AG04450 (cell line): ENCODE results near the gene COX7A2. TPM values are rescaled to one million over a fixed set of nuclear protein-coding genes. Genes with fewer than 3 reads are reported as not detected.

ENCODE experiments used
- CTCF ChIA-PET: fragments of 300-600, 350-600 bp; formaldehyde crosslinking; extraction: SDS; loops from one replicate; lab custom pipeline; 2022; ENCODE audit warnings: antibody characterized with exemption, inconsistent platforms; lab: Charles Lee
- POLR2A ChIA-PET: fragments of 350-600 bp; formaldehyde crosslinking; extraction: SDS; loops from one replicate; lab custom pipeline; 2021; ENCODE audit warnings: antibody characterized with exemption, inconsistent platforms; lab: Yijun Ruan, JAX
- DNase-seq: peaks from one replicate; pipeline ENCODE4 v3.0.0-alpha.2; 2011; ENCODE audit warnings: low read depth, low spot score
- H3K27ac ChIP-seq: one replicate; pipeline ENCODE4 v1.5.1; 2012; ENCODE audit warnings: low read depth, low read length, control low read depth
- H3K27me3 ChIP-seq: one replicate; pipeline ENCODE4 v1.6.0; 2012; ENCODE audit warnings: low read length; ENCODE audit not compliant: control insufficient read depth, insufficient read depth
- H3K4me3 ChIP-seq: 2 replicates; pipeline ENCODE4 v1.5.1; 2011; ENCODE audit warnings: mild to moderate bottlenecking, low read depth, low read length, control low read depth
- H3K9me3 ChIP-seq: 2 replicates; pipeline ENCODE4 v1.5.1; 2012; ENCODE audit warnings: low read length; ENCODE audit not compliant: control insufficient read depth, insufficient read depth
- polyA plus RNA-seq: library from polyadenylated mRNA; depleted of rRNA; stranded (reverse); fragments of >200 nt; gene quantifications from 2 replicates; pipeline ENCODE4 v1.2.3, GENCODE V29; 2011
- TF ChIP-seq, protein P1 (sequence below): IDR thresholded peaks from 2 replicates; pipeline ENCODE4 v1.5.1; 2011; ENCODE audit warnings: low read depth, low read length, control low read depth, inconsistent platforms

Gene COX7A2
- polyA plus RNA-seq, 1 experiment: 263 TPM

DNA sequence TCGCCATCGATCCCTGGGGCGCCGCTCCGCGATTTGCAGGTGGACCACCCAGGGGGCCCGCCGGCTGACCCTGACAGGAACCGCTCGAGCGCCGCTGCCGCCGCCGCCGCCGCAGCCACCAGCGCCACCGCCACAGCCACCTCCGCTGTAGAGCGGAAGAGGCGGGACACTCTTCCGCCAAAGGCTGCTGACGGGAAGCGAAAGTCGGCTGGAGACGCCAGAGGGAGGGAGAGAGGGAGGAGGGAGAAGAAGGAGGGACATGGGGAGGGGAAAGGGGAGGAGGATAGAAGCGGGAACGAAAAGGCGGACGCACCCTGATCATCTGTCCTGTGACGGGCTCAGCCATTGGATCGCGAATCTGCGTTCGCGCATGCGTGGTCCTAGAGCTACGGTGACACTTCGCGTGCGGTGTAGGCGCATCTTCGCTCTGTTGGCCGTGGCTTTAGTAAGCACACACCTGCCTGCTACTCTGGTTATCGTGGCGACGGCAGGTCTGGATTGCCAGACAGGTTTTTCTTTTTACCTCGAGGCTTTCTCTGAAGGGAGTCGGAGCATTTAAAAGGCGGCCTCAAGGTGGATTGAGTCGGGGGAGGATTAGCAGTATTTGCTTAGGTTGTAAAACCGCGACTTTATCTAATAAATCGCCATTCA is 41.2 kb upstream of the COX7A2 start, which contains the start of gene TMEM30A:
TSS of gene TMEM30A (minus strand) at position 161 of the 651 bp plus-strand sequence. CDS start at position 7, 154 bp downstream.
- TF ChIP-seq, protein P1, sequence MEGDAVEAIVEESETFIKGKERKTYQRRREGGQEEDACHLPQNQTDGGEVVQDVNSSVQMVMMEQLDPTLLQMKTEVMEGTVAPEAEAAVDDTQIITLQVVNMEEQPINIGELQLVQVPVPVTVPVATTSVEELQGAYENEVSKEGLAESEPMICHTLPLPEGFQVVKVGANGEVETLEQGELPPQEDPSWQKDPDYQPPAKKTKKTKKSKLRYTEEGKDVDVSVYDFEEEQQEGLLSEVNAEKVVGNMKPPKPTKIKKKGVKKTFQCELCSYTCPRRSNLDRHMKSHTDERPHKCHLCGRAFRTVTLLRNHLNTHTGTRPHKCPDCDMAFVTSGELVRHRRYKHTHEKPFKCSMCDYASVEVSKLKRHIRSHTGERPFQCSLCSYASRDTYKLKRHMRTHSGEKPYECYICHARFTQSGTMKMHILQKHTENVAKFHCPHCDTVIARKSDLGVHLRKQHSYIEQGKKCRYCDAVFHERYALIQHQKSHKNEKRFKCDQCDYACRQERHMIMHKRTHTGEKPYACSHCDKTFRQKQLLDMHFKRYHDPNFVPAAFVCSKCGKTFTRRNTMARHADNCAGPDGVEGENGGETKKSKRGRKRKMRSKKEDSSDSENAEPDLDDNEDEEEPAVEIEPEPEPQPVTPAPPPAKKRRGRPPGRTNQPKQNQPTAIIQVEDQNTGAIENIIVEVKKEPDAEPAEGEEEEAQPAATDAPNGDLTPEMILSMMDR: no peak
- ChIA-PET POLR2A (interaction anchor here (0.5 to 2.1 kb wide), 6 partner anchors 9 to 421 kb away, joined by 3 to 10 read pairs (median 6); partner anchors contain the start of gene FILIP1), CTCF (interaction anchor here (0.6 to 8.0 kb wide), 3 partner anchors 11 to 18 kb away, joined by 3 to 62 read pairs (median 5); no protein-coding TSS in a partner anchor)
- no peaks in the 10 kb centered on the region; the same call in 1 of the 2 replicates for H3K9me3 ChIP-seq
- H3K4me3 ChIP-seq: peak within 1 kb of the TSS; percentile 96
- peak; percentile 98 for DNase-seq
- H3K27ac ChIP-seq: peak within 1 kb of the TSS; percentile 68
- H3K27me3 ChIP-seq: no peaks in the 10 kb centered on the region

DNA sequence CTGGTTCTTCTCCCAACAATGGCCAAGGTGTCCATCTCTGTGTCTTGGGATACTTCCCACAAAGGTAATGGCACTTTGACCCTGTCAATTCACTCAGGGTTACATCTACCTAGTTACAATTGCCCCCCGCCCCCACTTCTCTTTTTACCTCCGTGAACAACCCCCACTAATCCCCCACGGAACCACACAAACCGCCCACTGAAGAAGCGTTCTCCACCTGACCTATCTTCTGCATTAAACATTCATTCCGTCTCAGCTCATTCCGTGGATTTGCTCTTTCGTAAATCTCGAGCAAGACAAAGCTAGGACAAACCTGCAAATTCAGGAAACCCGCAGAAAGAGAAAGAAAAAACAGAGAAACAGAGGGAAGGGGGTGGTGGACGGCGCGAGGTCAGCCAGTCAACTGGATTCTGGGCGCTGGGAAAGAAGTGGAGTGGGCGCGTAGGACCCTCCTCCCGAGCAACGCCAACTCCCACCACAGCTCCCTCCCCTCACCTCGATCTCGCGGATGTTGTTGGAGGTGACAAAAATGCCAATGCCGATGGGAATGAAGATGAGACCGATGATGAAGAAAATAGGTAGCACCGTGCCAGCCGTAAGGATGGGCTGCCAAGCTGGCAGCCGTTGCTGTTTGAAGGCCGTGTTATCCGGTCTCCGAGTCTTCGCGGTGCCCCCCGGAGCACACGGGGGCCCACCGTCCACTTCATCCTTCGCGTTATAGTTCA is 40.5 kb upstream of the COX7A2 start:
- no peak for DNase-seq
- TF ChIP-seq, protein P1: no peak
- Histone ChIP-seq H3K27me3 (no peaks in the 10 kb centered on the region), H3K4me3 (peak overlapping the region; percentile 96), H3K9me3 (no peaks in the 10 kb centered on the region; the same call in 1 of the 2 replicates), H3K27ac (peak overlapping the region; percentile 68)
- ChIA-PET CTCF (interaction anchor here (0.9 to 8.0 kb wide), 6 partner anchors 13 to 153 kb away, joined by 3 to 62 read pairs (median 3); no protein-coding TSS in a partner anchor), POLR2A (interaction anchor here (0.5 to 2.1 kb wide), 6 partner anchors 9 to 331 kb away, joined by 3 to 10 read pairs (median 5); partner anchors contain the start of gene COL12A1)

DNA sequence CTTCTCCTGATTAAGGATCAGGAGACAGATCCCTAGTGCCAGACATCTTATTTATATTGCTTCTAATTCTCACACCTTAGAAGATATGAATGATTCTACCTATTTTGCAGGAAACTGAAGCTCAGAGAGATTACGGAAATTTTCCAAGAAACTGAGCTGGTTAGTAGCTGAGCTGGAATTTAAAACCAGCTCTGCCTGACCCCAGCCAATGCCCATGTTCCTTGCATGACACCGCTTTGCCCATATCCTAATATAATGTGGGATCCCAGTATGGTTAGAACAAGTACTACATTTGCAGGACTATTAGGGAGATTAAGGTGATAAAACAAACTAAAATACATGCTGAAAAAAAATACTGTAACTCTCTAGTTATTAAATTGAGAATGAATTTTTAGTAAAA is 39.1 kb upstream of the COX7A2 start:
- TF ChIP-seq, protein P1: no peak
- H3K27ac ChIP-seq: no peak overlapping the region
- CTCF ChIA-PET: interaction anchor here (0.9 to 8.0 kb wide), 3 partner anchors 16 to 264 kb away, joined by 3 to 62 read pairs (median 3); no protein-coding TSS in a partner anchor
- H3K27me3 ChIP-seq: no peaks in the 10 kb centered on the region
- POLR2A ChIA-PET: no interaction called here
- H3K9me3 ChIP-seq: no peaks in the 10 kb centered on the region; the same call in 1 of the 2 replicates
- no peak for DNase-seq
- H3K4me3 ChIP-seq: peak overlapping the region; percentile 96

DNA sequence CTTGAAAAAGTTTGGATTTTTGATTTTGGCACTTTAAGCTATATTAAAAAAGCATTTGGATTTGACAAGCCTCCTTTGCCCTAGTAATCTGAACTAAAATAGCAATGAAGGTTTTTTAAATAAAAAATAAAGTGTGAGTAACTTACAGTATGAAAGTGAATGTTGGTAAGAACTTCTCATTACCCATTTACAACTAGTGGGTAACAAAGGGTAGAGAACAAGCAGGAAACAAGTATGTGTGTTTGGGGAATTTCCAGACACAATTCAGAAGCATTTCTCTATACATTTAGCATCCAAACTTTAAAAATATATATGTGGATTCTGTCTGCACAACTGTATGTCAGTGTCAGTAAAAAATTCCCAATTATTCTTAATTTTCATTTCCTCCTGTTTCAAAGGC is 38.1 kb upstream of the COX7A2 start:
- TF ChIP-seq, protein P1: no peak
- POLR2A ChIA-PET: no interaction called here
- CTCF ChIA-PET: interaction anchor here (8.0 kb wide), 1 partner anchor 15 kb away, joined by 62 read pairs; no protein-coding TSS in a partner anchor
- no peak overlapping the region for H3K27ac ChIP-seq
- peak overlapping the region; percentile 96 for H3K4me3 ChIP-seq
- no peaks in the 10 kb centered on the region; the same call in 1 of the 2 replicates for H3K9me3 ChIP-seq
- H3K27me3 ChIP-seq: no peaks in the 10 kb centered on the region
- DNase-seq: no peak
